NCI-H748 (cell line): ENCODE data around the gene UBE2J1.
A peak's percentile ranks its signal among the peaks of the same experiment; 100 is the strongest.
"Not testable (repeated sequence)": the region's sequence is repeated elsewhere in the genome, so short reads cannot be mapped to it uniquely, and the experiment has no call there.

Source experiments
- DNase-seq: peaks from one replicate; lab custom pipeline; 2025; ENCODE audit not compliant: unreplicated experiment; lab: John Stamatoyannopoulos, UW

The UBE2J1 gene, protein sequence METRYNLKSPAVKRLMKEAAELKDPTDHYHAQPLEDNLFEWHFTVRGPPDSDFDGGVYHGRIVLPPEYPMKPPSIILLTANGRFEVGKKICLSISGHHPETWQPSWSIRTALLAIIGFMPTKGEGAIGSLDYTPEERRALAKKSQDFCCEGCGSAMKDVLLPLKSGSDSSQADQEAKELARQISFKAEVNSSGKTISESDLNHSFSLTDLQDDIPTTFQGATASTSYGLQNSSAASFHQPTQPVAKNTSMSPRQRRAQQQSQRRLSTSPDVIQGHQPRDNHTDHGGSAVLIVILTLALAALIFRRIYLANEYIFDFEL

DNA sequence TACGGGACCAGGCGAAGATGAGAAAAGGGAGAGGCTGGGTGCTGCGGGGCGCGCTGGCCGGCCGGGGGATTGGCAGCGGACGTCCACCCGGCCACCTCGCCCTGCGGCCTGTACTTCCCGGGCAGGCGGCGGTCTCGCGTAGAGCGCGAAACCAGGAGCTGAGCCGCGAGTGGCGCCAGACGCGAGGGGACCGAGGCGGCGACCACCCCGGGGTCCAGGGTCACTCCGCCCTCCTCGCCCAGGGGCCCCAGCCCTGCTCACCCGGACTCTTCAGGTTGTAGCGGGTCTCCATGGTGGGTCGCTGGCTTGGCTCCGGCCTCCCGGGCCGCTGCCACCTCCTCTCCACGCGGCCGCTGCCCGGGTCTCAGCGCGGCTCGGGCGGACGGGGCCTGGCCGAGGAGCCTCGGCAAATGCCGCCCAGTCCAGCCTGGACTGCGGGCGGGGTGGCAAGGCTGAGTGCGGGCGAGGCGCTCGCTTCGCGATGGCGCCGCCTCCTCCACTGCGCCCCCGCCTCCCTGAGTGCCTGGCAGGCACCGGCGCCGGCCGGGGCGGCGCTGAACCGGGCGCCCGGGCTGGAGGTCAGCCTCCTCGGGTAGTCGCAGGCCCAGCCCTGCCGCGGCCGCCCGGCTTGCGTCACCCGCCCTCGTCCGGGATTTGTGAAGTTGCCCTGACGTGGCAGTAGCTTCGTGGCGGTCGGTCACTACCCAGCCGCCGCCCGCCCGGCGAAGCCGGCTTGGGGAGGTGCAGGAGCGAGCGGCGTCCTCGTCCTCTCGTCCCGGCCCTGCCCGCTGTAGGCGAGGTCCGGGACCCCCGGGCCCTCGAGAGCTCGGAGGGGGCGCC lies at the start of gene UBE2J1:
Gene UBE2J1, minus strand, starts transcription at position 445 of the 840 bp plus-strand sequence. Its CDS starts 153 bp downstream, at position 292.
- peak; percentile 87 for DNase-seq

GRCh38 chr6:89400912-89401399 lies 48.4 kb upstream of the UBE2J1 start:
- DNase-seq: no peak

DNA sequence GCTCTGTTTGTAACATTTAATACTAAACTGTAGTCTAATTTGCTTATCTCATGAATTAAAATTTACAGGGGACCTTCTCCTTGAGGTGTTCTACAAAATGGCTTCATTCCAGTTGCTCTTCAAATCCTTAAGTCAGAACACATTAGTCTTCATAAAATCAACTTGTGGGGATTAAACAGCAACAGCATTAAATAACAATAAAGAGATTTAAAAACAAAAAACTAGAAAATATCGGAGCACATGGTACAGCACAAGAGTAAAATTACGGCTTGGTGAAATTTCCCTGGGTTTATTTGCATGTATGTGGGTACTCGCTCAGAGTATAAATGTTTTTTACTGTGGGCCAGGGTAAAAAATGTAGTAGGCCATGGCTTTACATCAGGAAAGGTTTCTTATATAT lies 47.5 kb upstream of the UBE2J1 start:
- DNase-seq: no peak

GRCh38 chr6:89398762-89399525 lies 46.4 kb upstream of the UBE2J1 start:
- DNase-seq: no peak

DNA sequence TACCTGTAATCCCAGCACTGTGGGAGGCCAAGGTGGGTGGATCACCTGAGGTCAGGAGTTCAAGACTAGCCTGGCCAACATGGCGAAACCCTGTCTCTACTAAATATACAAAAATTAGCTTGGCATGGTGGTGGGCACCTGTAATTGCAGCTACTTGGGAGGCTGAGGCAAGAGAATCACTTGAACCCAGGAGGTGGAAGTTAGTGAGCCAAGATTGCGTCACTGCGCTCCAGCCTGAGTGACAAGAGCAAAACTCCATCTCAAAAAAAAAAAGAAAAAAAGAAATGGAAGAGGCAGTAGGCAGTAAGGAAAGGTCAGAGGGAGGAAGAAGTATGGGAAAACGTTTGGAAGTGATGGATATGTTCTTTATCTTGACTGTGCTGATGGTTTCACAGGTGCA lies 45.4 kb upstream of the UBE2J1 start:
- not testable (repeated sequence) for DNase-seq

DNA sequence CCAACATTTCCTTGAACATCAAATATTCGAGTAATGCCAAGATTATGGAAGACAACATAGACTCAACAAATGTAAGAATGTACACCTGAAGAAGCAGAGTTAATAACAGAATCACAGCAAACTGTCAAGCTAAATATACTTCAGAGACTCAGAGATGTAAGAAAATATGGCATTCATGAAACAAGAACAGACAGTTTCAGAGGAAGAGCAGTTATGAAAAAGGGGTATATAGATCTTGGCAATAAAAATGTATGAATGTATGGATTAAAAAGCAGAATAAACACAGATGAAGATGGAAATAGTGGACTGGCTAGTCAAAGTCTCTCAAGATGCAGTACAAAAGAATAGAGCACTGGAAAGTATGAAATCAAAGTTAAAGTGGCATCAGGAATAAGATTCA lies 41.1 kb upstream of the UBE2J1 start:
- no peak for DNase-seq

DNA sequence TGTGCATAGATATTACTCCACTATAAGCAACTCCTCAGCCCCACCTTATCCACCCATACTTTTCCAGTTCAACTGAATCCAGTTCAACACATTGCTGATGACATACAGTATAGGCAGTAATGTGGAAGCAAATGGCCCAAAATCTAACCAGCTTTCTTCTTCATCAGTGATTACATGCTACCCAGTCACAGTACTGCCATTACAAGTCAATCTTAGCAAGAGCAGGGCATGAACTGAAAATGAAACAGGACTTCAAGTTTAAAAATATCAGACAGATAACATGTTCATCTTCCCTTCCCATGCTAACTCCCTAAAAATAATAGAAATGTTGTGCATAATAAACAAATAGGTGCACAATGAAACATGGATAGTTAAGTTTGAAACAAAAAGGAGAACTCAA lies 40.3 kb upstream of the UBE2J1 start:
- DNase-seq: no peak

DNA sequence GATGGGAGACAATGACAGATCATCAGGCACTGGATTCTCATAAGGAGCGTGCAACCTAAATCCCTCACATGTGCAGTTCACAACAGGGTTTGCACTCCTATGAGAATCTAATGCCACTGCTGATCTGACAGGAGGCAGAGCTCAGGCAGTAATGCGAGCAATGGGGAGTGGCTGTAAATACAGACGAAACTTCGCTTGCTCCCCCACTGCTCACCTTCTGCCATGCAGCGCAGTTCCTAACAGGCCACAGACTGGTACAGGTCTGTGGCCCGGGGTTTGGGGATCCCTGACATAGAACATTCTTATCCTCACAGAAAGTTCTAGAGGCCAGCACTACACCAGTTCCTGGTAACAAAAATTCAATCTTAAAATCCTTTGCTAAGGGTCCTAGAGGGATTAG lies 36.3 kb upstream of the UBE2J1 start:
- DNase-seq: no peak

- no peak for DNase-seq
These were observed 35.1 kb upstream of the UBE2J1 start for GRCh38 chr6:89387516-89388201.

GRCh38 chr6:89386917-89387491 lies 34.5 kb upstream of the UBE2J1 start:
- DNase-seq: no peak

DNA sequence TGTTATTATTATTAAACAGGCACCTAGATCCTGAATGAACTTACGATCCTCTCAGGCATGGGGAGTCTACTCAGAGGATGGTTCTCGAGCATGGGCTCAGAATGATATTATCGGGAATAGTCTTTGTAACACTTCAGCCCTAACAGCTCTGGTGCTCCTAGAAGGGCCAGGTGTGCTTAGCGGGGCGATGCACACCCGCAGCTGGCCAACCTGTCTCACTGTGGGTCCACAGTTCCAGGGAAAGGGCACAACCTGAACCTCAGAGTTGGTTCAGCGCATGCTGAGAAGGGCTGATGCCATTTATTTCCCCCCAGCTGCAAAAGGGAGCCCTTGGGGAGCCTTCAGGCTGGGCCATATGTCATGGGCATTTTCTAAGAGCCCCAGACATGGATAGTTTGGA lies 33.3 kb upstream of the UBE2J1 start:
- no peak for DNase-seq

GRCh38 chr6:89385156-89385667 lies 32.7 kb upstream of the UBE2J1 start:
- DNase-seq: peak; percentile 33

- DNase-seq: no peak
These were observed 28.5 kb upstream of the UBE2J1 start for GRCh38 chr6:89381031-89381430.

GRCh38 chr6:89379281-89379680 lies 26.8 kb upstream of the UBE2J1 start:
- DNase-seq: no peak

GRCh38 chr6:89378628-89379027 lies 26.1 kb upstream of the UBE2J1 start:
- no peak for DNase-seq

DNA sequence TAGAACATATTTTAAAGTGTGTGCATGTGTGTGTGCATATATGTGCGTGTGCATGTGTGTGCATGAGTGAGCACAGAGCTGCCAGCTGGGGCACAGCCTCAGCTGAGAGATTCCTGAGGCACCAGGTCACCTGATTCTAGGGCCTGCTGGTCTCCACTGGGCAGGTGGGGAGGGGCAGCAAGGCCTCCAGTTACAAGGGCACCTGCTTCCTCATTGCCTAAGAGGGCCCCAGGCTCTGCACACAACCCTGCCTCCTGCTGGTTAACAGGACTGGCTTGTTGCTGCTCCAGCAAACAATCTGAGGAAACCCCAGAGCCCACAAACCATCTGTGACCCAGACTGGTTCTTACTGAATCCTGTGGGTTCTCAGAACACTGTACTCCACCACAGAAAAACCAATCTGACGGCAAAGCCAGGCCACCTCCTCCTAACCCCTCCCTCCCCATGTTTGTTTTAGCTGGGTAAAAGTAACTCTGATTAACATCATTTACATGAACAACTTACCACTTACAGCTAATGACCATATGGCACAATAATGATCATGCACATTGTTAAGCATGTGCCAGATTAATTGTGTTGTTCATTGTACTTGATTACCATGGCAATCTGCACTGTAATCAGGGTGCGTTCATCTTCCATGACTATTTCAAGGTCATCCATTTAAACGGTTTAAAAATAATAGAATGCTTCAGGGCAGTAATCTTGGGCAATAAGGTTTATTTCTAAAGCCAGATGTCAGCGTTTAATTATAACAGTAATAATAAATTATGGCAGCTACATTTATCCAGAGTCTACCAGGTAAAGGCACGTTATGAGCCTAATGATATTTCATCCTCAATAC lies 23.1 kb upstream of the UBE2J1 start:
- DNase-seq: peak; percentile 93

DNA sequence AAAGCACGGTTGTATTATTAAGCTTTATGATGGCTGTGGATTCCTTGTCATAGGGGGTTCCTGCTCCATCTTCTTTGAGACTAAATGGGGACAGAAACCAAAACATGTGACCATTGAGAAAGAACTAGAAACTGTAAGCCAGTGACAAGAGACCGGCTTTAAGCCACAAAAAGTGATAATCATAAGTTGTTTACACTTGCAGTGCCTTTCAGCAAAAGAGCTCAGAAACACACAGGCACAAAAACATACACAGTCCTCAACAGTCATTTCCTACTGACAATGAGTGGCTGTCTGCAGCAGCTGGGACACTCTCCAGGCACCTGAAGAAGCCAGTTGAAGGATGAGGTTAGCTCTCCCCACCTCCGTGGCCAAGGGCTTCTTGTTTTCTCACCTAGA lies 20.0 kb upstream of the UBE2J1 start:
- no peak for DNase-seq

- peak; percentile 67 for DNase-seq
These were observed 19.5 kb upstream of the UBE2J1 start for GRCh38 chr6:89371849-89372505.

- no peak for DNase-seq
These were observed 16.5 kb upstream of the UBE2J1 start for GRCh38 chr6:89368999-89369398.
